GM18520 (cell line): ENCODE measurements around the gene MORC1.
"Not testable (repeated sequence)": the region's sequence is repeated elsewhere in the genome, so short reads cannot be mapped to it uniquely, and the experiment has no call there.

Experiments
- ATAC-seq: cut with Tn5 transposase; IDR thresholded peaks from one replicate; pipeline ENCODE4 v1.9.1; 2021; ENCODE audit not compliant: unreplicated experiment

MORC1 gene, protein sequence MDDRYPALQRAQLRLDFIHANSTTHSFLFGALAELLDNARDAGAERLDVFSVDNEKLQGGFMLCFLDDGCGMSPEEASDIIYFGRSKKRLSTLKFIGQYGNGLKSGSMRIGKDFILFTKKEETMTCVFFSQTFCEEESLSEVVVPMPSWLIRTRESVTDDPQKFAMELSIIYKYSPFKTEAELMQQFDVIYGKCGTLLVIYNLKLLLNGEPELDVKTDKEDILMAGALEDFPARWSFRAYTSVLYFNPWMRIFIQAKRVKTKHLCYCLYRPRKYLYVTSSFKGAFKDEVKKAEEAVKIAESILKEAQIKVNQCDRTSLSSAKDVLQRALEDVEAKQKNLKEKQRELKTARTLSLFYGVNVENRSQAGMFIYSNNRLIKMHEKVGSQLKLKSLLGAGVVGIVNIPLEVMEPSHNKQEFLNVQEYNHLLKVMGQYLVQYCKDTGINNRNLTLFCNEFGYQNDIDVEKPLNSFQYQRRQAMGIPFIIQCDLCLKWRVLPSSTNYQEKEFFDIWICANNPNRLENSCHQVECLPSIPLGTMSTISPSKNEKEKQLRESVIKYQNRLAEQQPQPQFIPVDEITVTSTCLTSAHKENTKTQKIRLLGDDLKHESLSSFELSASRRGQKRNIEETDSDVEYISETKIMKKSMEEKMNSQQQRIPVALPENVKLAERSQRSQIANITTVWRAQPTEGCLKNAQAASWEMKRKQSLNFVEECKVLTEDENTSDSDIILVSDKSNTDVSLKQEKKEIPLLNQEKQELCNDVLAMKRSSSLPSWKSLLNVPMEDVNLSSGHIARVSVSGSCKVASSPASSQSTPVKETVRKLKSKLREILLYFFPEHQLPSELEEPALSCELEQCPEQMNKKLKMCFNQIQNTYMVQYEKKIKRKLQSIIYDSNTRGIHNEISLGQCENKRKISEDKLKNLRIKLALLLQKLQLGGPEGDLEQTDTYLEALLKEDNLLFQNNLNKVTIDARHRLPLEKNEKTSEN

GRCh38 chr3:109117939-109118338 is at the start of gene MORC1:
Gene MORC1, minus strand, starts transcription at chr3:109118134. Its CDS starts 75 bp downstream, at chr3:109118059.
- no peak for ATAC-seq

DNA sequence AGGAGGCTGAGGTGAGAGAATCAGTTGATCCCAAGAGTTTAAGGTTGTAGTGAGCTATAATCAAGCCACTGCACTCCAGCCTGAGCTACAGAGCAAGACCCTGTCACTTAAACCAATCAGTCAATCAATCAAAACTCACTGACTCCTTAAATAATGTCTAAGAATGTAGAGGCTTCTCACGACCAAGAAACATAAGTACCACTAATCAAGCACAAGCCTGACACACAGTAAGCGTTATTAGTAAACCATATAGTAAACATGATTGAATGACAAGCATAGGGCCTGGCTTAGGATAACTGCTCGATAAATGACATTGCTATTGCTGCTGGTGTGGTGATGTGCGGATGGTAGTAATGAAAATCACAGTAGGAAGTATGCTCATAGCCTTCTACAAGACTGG is 48.0 kb upstream of the MORC1 start:
- ATAC-seq = no peak

DNA sequence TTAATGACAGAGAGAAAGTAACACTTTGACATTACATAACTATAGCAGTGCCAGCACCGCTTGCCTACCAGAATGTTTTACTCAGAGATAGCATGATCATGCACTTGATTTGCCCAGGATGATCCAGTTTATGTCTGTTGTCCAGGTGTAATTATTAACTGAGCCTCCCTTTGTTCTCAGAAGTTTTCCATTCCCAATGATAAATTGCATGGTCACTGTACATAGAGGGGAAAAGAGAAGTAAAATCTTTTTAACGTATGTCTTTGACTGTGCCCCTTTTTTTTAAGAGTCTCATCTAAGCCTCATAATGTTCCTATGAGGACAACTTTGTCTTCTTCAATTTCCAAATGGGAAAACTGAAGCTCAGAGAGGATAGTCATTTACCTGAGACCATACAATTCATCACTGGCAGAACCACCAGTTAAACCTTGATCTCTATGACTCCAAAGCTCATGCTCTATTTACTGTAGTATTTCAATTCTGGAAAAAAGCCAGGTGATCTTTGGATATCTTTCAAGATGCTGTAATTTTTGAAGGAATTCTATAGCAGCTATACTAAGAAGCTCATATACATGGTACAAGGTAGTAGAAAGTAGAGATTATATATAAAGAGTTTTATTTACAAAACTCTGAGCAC is 43.7 kb upstream of the MORC1 start:
- ATAC-seq = no peak

DNA sequence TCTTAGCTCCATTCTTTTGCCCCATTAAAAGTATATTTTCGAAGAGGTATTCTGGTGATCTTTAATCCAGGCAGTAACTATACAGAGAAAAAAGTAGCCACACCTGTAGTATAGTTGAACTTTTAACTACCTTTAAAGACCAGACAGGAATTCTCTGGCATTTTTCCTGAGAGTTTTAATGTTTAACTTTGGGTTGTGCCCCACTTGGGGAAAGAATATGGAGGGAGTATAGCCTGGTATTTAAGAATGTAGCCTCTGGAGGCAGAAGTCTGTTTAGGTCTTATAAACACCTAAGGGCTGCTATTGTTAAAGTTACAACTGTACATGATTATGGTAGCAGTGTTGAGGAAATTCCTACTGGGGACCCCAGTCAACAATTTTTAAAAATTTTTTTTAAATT is 37.9 kb upstream of the MORC1 start:
- ATAC-seq = no peak

DNA sequence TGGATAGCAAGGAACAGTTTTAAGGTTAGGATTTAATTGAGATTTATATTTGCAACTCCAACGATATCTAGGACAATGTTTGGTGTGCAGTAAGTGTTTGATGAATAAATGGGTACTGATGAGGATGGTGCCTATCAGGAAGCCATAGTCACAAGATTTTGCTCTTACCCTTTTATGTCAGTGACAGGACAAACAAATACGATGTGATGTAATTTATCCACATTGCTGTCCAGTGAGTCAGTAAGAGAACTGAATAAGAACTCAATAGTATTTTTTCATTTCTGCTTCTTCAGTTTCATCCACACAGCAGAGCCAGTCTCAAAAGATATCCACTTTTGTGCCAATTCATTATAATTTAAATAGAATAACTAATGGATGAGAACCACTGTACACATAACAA is 37.0 kb upstream of the MORC1 start:
- no peak for ATAC-seq

DNA sequence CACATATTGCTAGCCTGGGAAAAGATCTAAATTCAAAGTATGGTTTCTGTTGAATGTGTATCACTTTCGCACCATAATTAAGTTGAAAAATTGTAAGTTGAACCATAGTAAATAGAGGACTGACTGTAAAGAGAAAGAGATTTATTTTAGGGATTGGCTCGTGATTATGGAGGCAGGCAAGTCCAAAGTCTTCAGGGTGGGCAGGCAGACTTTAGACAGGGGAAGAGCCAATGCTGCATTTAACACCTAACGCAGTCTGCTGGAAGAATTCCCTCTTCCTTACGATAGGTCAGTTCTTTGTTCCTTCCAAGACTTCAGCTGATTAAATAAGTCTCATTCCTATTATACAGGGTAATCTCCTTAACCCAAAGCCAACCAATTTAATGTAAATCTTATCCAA is 34.4 kb upstream of the MORC1 start:
- no peak for ATAC-seq

GRCh38 chr3:109149078-109149477 is 31.1 kb upstream of the MORC1 start:
- ATAC-seq = no peak

DNA sequence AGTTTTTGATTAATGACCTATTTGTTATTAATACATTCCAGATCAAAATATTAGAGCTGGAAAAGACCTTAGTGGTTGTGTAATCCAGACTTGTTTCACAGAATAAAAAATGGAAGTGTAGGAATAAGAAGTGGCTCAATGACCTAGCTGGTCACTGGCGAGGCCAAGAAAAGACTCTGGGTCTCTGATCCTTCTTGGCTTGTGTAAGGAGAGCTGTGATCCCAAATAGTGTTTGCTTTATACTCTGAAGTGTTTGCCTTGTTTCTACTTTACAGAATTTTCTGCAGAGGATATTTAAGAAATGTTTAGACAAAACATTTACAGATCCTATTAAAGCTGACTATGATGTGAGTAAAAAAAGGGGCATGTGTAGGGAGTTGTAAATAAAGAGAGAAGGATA is 25.7 kb upstream of the MORC1 start:
- no peak for ATAC-seq

DNA sequence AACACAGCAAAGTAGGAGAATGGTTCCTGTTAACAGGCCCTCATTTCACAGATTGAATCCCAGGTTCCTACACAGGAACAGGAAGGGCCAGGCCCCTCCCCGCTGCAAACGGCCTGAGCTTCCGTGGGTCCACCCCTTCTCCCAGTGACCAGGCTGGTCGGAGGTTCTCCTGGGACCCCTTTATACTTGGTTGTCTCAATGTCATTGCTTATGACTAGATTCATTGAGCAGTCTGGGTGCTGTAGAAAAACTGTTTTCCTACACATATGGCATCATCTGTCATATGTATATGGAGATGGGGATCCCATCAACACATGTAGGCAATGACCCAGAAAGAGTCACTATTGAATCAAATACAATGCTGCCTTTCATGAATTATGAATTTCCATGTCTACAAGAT is 22.4 kb upstream of the MORC1 start:
- no peak for ATAC-seq

- no peak for ATAC-seq
These were observed 19.8 kb upstream of the MORC1 start for GRCh38 chr3:109137761-109138160.

DNA sequence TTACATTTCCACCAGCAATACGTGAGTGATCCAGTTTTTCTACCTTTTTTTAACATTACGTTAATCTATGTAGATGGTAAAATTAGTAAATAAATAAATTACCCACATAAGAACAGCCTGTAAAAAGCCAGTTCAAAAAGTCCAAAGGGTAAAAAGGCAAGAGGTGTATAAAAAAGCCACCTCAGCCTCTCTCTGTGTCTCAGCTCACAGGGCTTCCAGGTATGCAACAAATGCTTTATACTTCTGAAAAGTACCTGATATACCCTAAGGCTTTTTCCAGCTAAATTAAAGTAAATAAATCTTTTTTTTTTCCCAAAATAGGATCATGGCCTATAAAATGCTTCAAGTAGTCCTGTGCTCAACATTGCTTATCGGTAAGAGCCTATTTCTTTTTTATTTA is 18.6 kb upstream of the MORC1 start, which contains the start of gene C3orf85:
Gene C3orf85, plus strand, starts transcription at position 197 of the 400 bp plus-strand sequence. Its CDS starts 129 bp downstream, at position 326.
- ATAC-seq = no peak

- not testable (repeated sequence) for ATAC-seq
These were observed 15.5 kb upstream of the MORC1 start for GRCh38 chr3:109133474-109133816.

- ATAC-seq = no peak
These were observed 15.0 kb upstream of the MORC1 start for GRCh38 chr3:109132801-109133473.

DNA sequence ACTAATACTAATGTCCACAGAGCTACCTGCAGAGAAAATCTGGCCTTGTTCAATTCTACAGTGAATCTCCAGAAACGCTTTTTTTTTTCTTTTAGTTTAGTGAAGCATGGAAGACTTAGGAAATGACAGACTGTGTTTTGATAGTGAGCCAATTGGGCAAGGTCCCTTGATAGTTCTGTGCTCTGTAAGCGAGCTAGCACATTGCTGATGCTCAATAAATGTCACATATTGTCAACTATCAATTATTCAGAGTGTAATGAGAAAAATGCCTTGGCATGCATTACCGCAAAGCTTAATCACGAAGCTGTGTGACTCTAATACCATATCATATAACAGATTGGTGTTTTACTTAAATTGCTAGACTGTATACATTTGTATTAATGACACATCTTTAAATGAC is 13.3 kb upstream of the MORC1 start:
- no peak for ATAC-seq

GRCh38 chr3:109127553-109127952 is 9.6 kb upstream of the MORC1 start:
- no peak for ATAC-seq

GRCh38 chr3:109125902-109126301 is 8.0 kb upstream of the MORC1 start:
- ATAC-seq = no peak

DNA sequence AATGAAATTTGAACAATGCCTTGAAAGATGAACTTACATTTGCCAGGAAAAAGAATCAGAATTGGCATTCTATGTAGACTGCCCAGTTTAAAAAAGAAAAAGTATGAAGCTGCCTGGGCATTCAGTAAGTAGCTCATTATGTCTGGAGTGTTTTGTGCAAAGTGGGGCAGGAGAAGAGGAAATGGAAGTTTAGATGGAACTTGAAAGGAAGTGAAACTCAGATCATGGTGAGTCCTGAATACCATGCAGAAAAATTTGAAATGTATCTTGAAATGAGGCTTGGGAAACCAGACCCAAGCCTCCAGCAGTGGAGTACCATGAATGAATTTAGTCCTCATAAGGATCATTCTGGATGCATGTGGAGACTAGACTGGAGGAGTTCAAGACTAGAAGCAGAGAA is 4.8 kb upstream of the MORC1 start:
- no peak for ATAC-seq

DNA sequence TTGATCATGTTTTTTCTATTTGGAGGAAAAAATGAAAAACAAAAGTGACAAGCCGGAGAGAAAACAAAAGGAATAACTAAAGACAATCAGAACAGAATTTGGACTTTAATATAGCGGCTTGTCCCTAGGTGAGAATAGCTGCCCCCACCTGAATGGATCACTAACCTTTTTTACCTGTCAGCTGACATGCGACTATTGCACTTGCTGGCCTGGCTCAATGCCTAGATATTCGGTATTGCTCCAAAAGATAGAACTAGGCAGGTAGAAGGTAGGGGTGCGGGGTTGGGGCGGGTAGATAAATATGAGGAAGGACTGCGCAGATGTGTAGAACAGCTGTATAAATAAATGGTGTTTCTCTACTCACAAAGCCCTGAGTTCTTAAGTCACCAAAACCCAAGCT is 650 bp upstream of the MORC1 start:
- no peak for ATAC-seq

DNA sequence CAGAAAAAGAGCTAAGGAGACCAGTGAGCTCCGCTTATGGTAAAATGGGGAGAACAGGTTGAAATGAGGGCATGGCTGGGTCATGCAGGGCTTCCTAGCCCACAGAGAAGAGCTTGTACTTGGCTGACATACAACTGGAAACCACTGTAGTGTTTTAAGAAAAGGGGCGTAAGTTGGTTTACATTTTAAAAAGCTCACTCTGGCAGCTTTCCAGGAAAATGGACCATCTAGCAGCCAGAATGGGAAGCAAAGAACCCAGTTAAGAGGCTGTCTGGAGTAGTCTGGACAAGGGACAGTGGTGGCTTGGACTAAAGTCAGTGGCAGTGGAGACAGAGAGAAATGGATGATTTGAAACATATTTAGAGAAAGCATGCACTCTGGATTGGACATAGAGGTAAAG is 1.9 kb downstream of the MORC1 start:
- no peak for ATAC-seq

- ATAC-seq = no peak
These were observed 2.5 kb downstream of the MORC1 start for GRCh38 chr3:109115451-109115850.

DNA sequence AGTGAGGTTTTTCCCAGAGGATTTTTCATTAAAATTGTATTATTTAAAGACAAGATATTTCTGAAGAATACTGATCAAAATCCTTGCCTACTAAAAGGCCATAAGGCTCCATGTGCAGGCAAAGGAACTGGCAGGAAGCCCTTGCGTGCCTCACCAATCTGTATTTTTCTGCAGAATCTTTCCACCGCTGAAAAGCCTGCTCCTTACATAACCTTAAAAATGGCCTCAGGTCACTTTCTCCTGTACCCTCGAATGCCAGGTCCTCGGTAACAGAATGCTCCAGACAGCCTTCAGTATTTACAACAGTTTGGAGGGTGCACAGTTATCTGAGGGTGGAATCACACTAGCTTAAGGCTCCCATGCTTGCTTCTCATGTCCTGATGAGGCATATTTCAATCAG is 3.2 kb downstream of the MORC1 start:
- ATAC-seq = no peak
